Endothelial cell of umbilical vein (primary cell): Measurements from ENCODE around the gene LAMC2.

Experiments used
- CTCF ChIP-seq, 2 donors: IDR thresholded peaks; 1 replicate in 1 of 2; 2 replicates in 1 of 2; pipeline ENCODE4 v1.5.1; 2011; ENCODE audit warnings: low read length in 2 of 2, mild to moderate bottlenecking in 2 of 2, moderate library complexity in 2 of 2, control low read depth in 1 of 2, inconsistent platforms in 1 of 2, low read depth in 1 of 2; ENCODE audit not compliant: insufficient read depth in 1 of 2; ENCODE audit errors: extremely low read depth in 1 of 2
- EZH2 ChIP-seq: IDR thresholded peaks from 2 replicates; pipeline ENCODE4 v1.6.1; 2012; ENCODE audit warnings: borderline replicate concordance, low read depth, mild to moderate bottlenecking, moderate library complexity, low read length, inconsistent platforms; ENCODE audit not compliant: severe bottlenecking
- FOS ChIP-seq: IDR thresholded peaks from 2 replicates; pipeline ENCODE4 v1.6.1; 2011; ENCODE audit warnings: mild to moderate bottlenecking, low read length, moderate library complexity, borderline replicate concordance; ENCODE audit not compliant: insufficient read depth
- GATA2 ChIP-seq: IDR thresholded peaks from 2 replicates; pipeline ENCODE4 v1.7.0; 2011; ENCODE audit warnings: low read depth, mild to moderate bottlenecking, moderate library complexity, mixed read lengths, low read length; ENCODE audit not compliant: insufficient read length, insufficient read depth
- JUN ChIP-seq: IDR thresholded peaks from 2 replicates; pipeline ENCODE4 v1.6.1; 2011; ENCODE audit warnings: borderline replicate concordance, low read depth; ENCODE audit not compliant: insufficient read length, insufficient read depth
- MAX ChIP-seq: IDR thresholded peaks from 2 replicates; pipeline ENCODE4 v1.6.1; 2011; ENCODE audit not compliant: insufficient read depth, insufficient read length
- MYC ChIP-seq: IDR thresholded peaks from one replicate; pipeline ENCODE4 v1.6.1; 2011; ENCODE audit warnings: mild to moderate bottlenecking, low read depth, low read length
- POLR2A ChIP-seq: IDR thresholded peaks from 2 replicates; pipeline ENCODE4 v1.6.1; 2012; ENCODE audit warnings: low read depth, mild to moderate bottlenecking, control low read depth, low read length
- POLR2AphosphoS5 ChIP-seq: IDR thresholded peaks from 2 replicates; pipeline ENCODE4 v1.6.1; 2012; ENCODE audit warnings: low read depth, mild to moderate bottlenecking, control low read depth, low read length, moderate library complexity; ENCODE audit not compliant: insufficient read depth

GRCh38 chr1:183275322-183275721 lies 89.3 kb downstream of the LAMC2 start:
- TF ChIP-seq CTCF (IDR thresholded peaks at IDR 0.05; ENCODE audit: extremely low read depth in 1 of 2, insufficient read depth in 1 of 2, low read depth in 1 of 2, low read length in 2 of 2) (no peak), GATA2 (no peak), POLR2AphosphoS5 (no peak), MYC (no peak), POLR2A (no peak), EZH2 (no peak), JUN (no peak), MAX (no peak), FOS (no peak)
